Stimulated activated CD8-positive, alpha-beta memory T cell treated with anti-CD3 and anti-CD28 coated beads, Interleukin-15, amount 100 ng/mL, for 4 hours (primary cell): ENCODE data around the gene CDK10.

Experiments used
- DNase-seq, 2 donors: peaks; one replicate each; pipeline ENCODE4 v3.0.0-alpha.2; 2020; ENCODE audit warnings: low read depth in 2 of 2

CDK10 gene

DNA sequence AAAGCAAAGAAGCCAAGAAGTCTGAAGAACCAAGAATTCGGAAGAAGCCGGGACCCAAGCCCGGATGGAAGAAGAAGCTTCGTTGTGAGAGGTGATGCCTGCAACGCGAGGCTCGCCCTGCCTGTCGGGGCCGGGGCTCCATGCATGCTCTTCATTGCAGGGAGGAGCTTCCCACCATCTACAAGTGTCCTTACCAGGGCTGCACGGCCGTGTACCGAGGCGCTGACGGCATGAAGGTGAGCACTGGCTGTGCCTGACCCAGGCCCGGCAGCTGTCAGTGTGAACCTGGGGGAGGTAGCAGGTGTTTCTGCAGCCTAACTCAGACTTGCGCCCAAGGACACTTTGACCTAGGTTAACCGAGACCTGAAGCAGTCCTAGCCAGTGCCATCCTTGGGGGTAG is 46.8 kb downstream of the CDK10 start:
- DNase-seq = no peak

DNA sequence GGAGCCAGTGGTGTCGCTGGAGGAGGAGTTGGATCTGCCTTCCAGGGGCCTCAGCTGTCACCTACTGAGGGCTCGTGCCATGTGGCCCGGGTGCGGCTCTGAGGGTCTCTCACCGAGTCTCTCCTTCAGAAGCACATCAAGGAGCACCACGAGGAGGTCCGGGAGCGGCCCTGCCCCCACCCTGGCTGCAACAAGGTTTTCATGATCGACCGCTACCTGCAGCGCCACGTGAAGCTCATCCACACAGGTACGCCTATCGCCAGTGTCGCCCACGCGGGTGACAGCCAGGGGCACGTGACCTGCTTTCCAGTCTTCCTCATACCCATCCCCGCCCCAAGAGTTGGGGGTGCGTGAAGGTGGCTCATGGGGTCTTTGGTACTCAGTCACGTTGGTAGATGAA is 47.3 kb downstream of the CDK10 start:
- DNase-seq = no peak

DNA sequence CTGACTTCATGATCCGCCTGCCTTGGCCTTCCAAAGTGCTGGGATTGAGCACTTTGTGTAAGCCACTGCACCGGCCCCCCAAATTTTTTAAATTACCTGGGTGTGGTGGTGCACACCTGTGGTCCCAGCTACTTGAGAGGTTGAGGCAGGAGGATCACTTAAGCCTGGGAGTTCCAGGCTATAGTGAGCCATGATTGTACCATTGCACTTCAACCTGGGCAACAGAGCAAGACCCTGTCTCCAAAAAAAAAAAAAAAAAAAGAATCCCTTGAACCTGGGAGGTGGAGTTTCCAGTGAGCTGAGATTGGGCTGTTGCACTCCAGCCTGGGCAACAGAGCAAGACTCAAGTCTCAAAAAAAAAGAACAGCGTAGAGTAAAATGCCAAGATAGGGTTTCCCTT is 50.1 kb downstream of the CDK10 start:
- DNase-seq = no peak

DNA sequence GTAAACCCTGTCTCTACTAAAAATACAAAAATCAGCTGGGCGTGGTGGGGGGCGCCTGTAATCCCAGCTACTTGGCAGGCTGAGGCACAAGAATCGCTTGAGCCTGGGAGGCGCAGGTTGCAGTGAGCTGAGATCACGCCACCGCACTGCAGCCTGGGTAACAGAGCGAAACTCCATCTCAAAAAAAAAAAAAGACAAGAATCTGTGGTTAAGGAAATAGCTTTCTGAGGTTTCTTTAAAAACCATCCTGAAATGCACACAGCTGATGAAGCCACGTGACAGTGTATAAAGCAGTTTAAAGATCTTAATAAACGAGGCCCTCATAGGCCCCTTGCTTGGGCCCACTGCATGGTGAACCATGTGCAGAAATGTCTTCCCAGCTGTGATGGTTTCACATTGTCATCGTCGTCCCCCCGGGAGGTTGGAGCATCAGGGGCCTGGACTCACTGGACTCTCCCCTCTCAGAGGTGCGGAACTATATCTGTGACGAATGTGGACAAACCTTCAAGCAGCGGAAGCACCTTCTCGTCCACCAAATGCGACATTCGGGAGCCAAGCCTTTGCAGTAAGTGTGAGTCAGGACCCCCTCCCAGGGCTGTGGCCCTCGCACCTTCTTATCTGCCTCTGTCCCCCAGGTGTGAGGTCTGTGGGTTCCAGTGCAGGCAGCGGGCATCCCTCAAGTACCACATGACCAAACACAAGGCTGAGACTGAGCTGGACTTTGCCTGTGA is 51.0 kb downstream of the CDK10 start:
- no peak for DNase-seq

DNA sequence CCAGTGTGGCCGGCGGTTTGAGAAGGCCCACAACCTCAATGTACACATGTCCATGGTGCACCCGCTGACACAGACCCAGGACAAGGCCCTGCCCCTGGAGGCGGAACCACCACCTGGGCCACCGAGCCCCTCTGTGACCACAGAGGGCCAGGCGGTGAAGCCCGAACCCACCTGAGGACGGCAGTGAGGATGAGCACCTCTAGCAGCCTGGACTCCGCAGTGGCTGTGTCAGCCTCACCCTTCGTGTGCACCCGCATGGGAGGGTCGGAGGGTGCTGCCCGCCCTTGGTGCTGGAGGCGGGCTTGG is 51.5 kb downstream of the CDK10 start:
- DNase-seq = no peak

DNA sequence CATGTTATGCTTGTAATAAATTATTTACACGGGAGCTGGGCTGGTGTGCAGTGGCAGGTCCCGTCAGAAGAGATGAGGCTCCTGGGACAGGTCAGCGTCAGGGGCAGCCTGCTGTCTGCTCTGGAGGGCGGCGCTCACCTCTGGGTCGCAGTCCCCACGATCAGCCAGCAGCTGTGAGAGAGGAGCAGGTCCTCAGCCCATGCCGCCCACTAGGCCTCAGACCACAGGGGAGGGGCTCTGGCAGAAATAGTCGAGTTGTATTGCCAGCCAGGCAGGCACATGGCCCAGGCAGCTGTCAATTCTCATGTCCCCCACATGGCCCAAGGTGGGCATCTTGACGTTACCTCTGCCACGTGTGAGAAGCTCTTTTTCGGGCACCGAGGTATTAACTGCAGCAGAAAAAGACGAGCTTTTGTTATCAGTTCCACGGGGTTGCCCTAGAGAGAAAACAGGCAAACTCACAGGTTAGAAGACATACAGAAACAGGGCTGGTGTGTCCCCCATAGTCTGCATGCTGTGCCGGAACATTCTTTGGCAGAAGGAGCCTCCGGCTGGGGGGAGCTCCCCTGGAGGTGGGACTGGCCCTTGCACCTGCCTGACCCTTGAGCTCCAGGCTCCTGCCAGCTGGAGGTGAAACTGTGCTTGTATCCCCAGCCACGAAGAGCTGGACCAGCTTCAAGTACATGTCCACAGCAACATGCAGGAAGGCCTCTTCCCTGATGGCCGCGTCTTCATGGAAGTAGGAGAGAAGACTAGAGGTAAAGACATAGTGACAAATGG is 52.2 kb downstream of the CDK10 start:
- no peak for DNase-seq

DNA sequence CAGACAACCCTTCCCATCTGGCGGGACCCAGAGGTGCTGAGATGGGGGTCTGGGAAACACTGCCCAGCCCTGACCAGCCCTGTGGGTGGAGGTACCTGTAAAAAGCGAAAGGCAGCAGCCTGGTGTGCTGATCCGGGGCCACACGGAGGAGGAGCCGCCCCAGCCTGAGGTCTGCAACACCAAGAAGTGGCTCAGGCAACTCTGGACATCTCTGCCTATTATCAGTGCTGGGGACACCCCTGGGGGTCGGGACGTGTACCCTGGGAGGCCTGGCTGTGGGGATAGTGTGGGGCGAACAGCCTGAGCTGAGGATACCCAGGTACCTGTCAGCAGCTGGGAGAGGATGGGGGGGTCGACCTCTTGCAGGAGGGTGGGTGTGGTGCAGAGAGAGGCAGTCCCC is 52.9 kb downstream of the CDK10 start:
- DNase-seq = no peak

DNA sequence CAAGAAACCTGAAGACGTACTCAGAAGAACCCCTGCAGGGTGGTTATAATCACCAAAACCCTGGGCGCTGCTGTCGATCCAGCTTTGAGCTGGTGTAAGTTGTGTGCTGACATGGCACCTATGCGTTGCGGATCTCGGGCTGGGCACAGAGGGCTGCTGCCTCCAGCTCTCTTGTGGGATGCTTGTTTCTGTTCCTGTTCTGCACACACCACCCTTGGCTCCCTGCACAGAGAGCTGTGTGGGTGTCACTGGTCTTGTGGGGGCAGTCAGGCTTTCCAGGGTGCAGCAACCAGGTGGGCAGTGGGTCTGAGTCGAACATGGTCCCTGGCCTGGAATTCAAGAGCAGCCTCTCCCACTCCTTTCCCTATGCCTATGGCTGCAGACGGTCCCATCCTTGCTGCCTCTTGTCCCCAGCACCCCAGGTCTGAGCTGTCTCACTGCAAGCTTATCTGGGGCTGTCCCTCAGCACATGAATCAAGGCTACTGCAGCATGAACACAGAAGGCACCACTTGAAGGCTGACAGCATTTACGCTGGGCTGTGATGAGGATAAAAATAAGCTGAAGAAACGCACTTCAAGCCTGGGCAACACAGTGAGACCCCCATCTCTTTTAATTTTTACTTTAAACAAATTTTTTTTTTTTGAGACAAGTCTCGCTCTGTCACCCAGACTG is 55.0 kb downstream of the CDK10 start:
- no peak for DNase-seq

DNA sequence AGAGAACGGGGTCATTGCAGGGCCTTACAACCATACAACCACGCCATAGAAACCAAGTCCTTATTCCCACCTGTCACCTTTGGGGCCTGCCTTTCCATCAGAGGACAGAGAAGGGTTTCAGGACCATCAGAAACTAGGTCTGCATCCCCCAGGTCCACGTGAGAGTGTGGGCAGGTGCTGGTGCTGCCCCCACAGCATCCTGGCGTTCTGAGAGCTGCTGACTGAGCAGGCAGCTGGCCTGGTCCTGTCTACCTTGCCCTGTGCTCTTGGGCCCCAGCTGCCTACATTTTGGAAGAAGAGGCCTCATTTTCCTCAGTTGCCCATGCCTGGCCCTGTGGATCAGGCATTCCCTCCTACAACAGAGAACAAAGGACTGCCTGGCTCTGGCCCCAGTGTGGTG is 56.5 kb downstream of the CDK10 start:
- no peak for DNase-seq

DNA sequence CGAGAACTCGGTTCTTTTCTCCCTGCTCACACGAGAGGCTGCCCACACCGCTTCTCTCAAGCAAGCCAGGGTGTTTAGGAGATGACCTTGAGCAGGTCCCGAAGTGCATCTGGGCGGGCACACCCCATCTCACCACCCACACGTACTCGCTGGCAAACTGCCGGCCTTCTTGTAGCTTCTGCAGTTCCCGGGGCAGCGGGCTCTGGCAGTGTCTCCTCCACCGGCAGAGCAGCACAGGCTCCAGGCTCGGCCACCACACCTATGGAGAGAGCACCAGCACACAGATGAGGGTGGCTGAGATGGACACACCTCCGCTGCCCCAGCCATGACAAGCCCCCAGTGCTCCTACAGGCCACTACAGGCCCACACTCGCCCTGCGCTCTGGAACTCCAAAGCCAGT is 58.3 kb downstream of the CDK10 start:
- no peak for DNase-seq
